Activated CD4-positive, alpha-beta T cell treated with anti-CD3 and anti-CD28 coated beads, Interleukin-2, amount 10 ng/mL, durations not matched to agents 7 days and 5 days (primary cell): ENCODE results near the gene FAP. TPM values are rescaled to one million over a fixed set of nuclear protein-coding genes. Genes with fewer than 3 reads are reported as not detected.
A peak's percentile ranks its signal among the peaks of the same experiment; 100 is the strongest.

ENCODE experiments used
- CTCF ChIA-PET: fragments of 350-600 bp; sonication (Branson Sonifier 250); formaldehyde crosslinking; loops from one replicate; lab custom pipeline; 2021; ENCODE audit warnings: antibody characterized with exemption; lab: Charles Lee
- POLR2A ChIA-PET: fragments of 350-600 bp; sonication (Branson Sonifier 250); formaldehyde crosslinking; loops from one replicate; lab custom pipeline; 2021; ENCODE audit warnings: antibody characterized with exemption; lab: Charles Lee
- DNase-seq: peaks from one replicate; pipeline ENCODE4 v3.0.0-alpha.2; 2020
- H3K27ac Mint-ChIP-seq: one replicate; pipeline ENCODE4 v1.8.0; 2021; ENCODE audit warnings: mild to moderate bottlenecking, moderate library complexity, mixed read lengths
- H3K27me3 Mint-ChIP-seq: one replicate; pipeline ENCODE4 v1.8.0; 2021; ENCODE audit warnings: mixed read lengths
- H3K36me3 Mint-ChIP-seq: one replicate; pipeline ENCODE4 v1.8.0; 2021; ENCODE audit warnings: low read depth, mixed read lengths
- H3K4me1 Mint-ChIP-seq: one replicate; pipeline ENCODE4 v1.8.0; 2021; ENCODE audit warnings: mixed read lengths
- H3K4me3 Mint-ChIP-seq: one replicate; pipeline ENCODE4 v1.8.0; 2021; ENCODE audit warnings: mild to moderate bottlenecking, moderate library complexity, mixed read lengths
- H3K9me3 Mint-ChIP-seq: one replicate; pipeline ENCODE4 v1.8.0; 2021; ENCODE audit warnings: mixed read lengths
- total RNA-seq, 2 experiments: library from RNA; stranded (reverse); gene quantifications; one replicate each; pipeline ENCODE4 v1.2.3, GENCODE V29; 2021

The FAP gene
- total RNA-seq, 2 experiments from 2014 or later: not detected

- Mint-ChIP-seq H3K4me3 (no peak overlapping the region), H3K27me3 (peaks cover 59% of the 10 kb centered on the region)
Measured at GRCh38 chr2:162172802-162173370, 70.4 kb downstream of the FAP start.

GRCh38 chr2:162166745-162167144, 76.5 kb downstream of the FAP start:
- POLR2A ChIA-PET: no interaction called here
- Mint-ChIP-seq H3K27ac (no peak overlapping the region), H3K4me3 (no peak overlapping the region), H3K9me3 (no peaks in the 10 kb centered on the region), H3K27me3 (peaks cover 37% of the 10 kb centered on the region), H3K36me3 (no peaks in the 10 kb centered on the region), H3K4me1 (peaks cover 3% of the 10 kb centered on the region)
- CTCF ChIA-PET: interaction anchor here (1.4 to 1.9 kb wide), 2 partner anchors 11 to 13 kb away, joined by 3 to 5 read pairs; no protein-coding TSS in a partner anchor
- DNase-seq: no peak

More at GRCh38 chr2:162172802-162173370, 70.4 kb downstream of the FAP start:
- DNase-seq: no peak
- Mint-ChIP-seq H3K4me1 (no peaks in the 10 kb centered on the region), H3K36me3 (no peaks in the 10 kb centered on the region), H3K9me3 (no peaks in the 10 kb centered on the region), H3K27ac (no peak overlapping the region)
- ChIA-PET POLR2A (no interaction called here), CTCF (no interaction called here)

DNA sequence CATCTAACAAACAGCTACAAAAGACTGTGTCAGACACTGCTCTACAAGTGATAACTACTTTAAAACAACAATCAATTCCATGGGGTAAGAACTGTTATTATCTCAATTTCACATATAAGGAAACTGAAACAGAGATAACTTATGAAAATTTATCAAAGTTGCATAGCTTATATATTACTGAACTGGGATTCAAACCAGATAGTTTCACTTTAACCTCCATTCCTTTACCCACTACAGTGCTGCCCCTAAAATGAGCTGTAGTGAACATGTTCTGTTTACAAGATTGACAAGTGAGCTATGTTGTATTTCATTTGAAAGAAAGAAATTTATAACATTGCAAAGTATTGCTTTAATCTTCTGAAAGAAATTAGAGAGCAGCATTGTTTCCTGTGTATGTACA, 77.1 kb downstream of the FAP start:
- DNase-seq: no peak
- ChIA-PET POLR2A (no interaction called here), CTCF (interaction anchor here (1.3 to 1.9 kb wide), 3 partner anchors 11 to 13 kb away, joined by 3 to 5 read pairs (median 3); no protein-coding TSS in a partner anchor)
- Mint-ChIP-seq H3K27me3 (peaks cover 35% of the 10 kb centered on the region), H3K4me1 (peaks cover 3% of the 10 kb centered on the region), H3K9me3 (no peaks in the 10 kb centered on the region), H3K4me3 (no peak overlapping the region), H3K27ac (no peak overlapping the region), H3K36me3 (no peaks in the 10 kb centered on the region)

GRCh38 chr2:162164802-162165201, 78.4 kb downstream of the FAP start:
- ChIA-PET CTCF (no interaction called here), POLR2A (no interaction called here)
- Mint-ChIP-seq H3K27ac (no peak overlapping the region), H3K4me3 (no peak overlapping the region), H3K4me1 (peaks cover 3% of the 10 kb centered on the region), H3K9me3 (no peaks in the 10 kb centered on the region), H3K27me3 (peaks cover 33% of the 10 kb centered on the region), H3K36me3 (no peaks in the 10 kb centered on the region)
- no peak for DNase-seq

- Mint-ChIP-seq H3K9me3 (no peaks in the 10 kb centered on the region), H3K36me3 (no peaks in the 10 kb centered on the region), H3K4me3 (no peak overlapping the region), H3K27me3 (peaks cover 25% of the 10 kb centered on the region), H3K4me1 (no peaks in the 10 kb centered on the region), H3K27ac (no peak overlapping the region)
- CTCF ChIA-PET: no interaction called here
- POLR2A ChIA-PET: no interaction called here
- DNase-seq: no peak
Measured at GRCh38 chr2:162159446-162159845, 83.8 kb downstream of the FAP start.

GRCh38 chr2:162156149-162156548, 87.1 kb downstream of the FAP start:
- ChIA-PET POLR2A (no interaction called here), CTCF (interaction anchor here (0.6 to 1.2 kb wide), 4 partner anchors 11 to 142 kb away, joined by 3 to 5 read pairs (median 3); no protein-coding TSS in a partner anchor)
- H3K9me3 Mint-ChIP-seq: no peaks in the 10 kb centered on the region
- H3K4me1 Mint-ChIP-seq: no peaks in the 10 kb centered on the region
- no peaks in the 10 kb centered on the region for H3K36me3 Mint-ChIP-seq
- no peak overlapping the region for H3K27ac Mint-ChIP-seq
- H3K27me3 Mint-ChIP-seq: peaks cover 38% of the 10 kb centered on the region
- no peak for DNase-seq
- no peak overlapping the region for H3K4me3 Mint-ChIP-seq

DNA sequence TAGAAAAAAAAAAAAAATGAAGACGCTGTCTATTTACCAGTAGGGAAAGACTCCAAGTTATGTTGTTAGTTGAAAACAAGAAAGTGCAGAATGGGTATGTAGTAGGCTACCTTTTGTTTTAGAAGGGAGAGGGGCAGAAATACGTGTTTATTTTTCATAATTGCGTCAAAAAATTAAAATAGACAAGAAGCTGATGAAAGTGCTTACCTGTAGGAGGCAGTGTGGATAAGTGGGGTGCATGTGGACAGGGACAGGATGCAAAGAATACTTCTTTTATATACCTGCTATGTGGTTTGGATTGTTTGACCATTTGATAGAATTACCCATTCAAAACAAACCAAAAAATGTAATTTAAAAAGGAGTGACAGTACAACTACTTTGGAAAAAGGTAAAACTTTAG, 88.2 kb downstream of the FAP start:
- ChIA-PET CTCF (interaction anchor here (1.1 to 1.2 kb wide), 2 partner anchors 12 to 66 kb away, joined by 3 to 5 read pairs; no protein-coding TSS in a partner anchor), POLR2A (no interaction called here)
- H3K27ac Mint-ChIP-seq: no peak overlapping the region
- H3K4me1 Mint-ChIP-seq: no peaks in the 10 kb centered on the region
- DNase-seq: no peak
- peaks cover 38% of the 10 kb centered on the region for H3K27me3 Mint-ChIP-seq
- H3K36me3 Mint-ChIP-seq: no peaks in the 10 kb centered on the region
- H3K4me3 Mint-ChIP-seq: no peak overlapping the region
- no peaks in the 10 kb centered on the region for H3K9me3 Mint-ChIP-seq

- ChIA-PET POLR2A (no interaction called here), CTCF (interaction anchor here (0.6 to 1.7 kb wide), 6 partner anchors 9 to 161 kb away, joined by 3 to 9 read pairs (median 4); no protein-coding TSS in a partner anchor)
- peaks cover 41% of the 10 kb centered on the region for H3K27me3 Mint-ChIP-seq
- H3K9me3 Mint-ChIP-seq: no peaks in the 10 kb centered on the region
- DNase-seq: peak; percentile 73
- H3K36me3 Mint-ChIP-seq: no peaks in the 10 kb centered on the region
- no peak overlapping the region for H3K4me3 Mint-ChIP-seq
- H3K4me1 Mint-ChIP-seq: no peaks in the 10 kb centered on the region
- no peak overlapping the region for H3K27ac Mint-ChIP-seq
Measured at GRCh38 chr2:162153608-162154224, 89.5 kb downstream of the FAP start.

- ChIA-PET CTCF (interaction anchor here (0.6 kb wide), 1 partner anchor 11 kb away, joined by 4 read pairs; no protein-coding TSS in a partner anchor), POLR2A (no interaction called here)
- no peak within 1 kb of the TSS for H3K27ac Mint-ChIP-seq
- H3K27me3 Mint-ChIP-seq: peaks cover 49% of the 10 kb centered on the region
- H3K4me3 Mint-ChIP-seq: no peak within 1 kb of the TSS
- DNase-seq: no peak
- no peaks in the 10 kb centered on the region for H3K9me3 Mint-ChIP-seq
- no peaks in the 10 kb centered on the region for H3K4me1 Mint-ChIP-seq
- no peaks in the 10 kb centered on the region for H3K36me3 Mint-ChIP-seq
Measured at GRCh38 chr2:162152147-162152546, 91.1 kb downstream of the FAP start, which contains the start of gene GCG. TSS of gene GCG (minus strand) at chr2:162152247. CDS start at chr2:162149178, 3,069 bp downstream.

GRCh38 chr2:162149940-162150339, 93.3 kb downstream of the FAP start:
- Mint-ChIP-seq H3K4me3 (no peak overlapping the region), H3K4me1 (no peaks in the 10 kb centered on the region)

GRCh38 chr2:162149466-162149865, 93.8 kb downstream of the FAP start:
- CTCF ChIA-PET: no interaction called here
- H3K36me3 Mint-ChIP-seq: no peaks in the 10 kb centered on the region
- no peak overlapping the region for H3K4me3 Mint-ChIP-seq
- no peaks in the 10 kb centered on the region for H3K4me1 Mint-ChIP-seq
- POLR2A ChIA-PET: no interaction called here
- no peak overlapping the region for H3K27ac Mint-ChIP-seq
- no peak for DNase-seq
- peaks cover 59% of the 10 kb centered on the region for H3K27me3 Mint-ChIP-seq
- H3K9me3 Mint-ChIP-seq: no peaks in the 10 kb centered on the region

More at GRCh38 chr2:162149940-162150339, 93.3 kb downstream of the FAP start:
- no peak overlapping the region for H3K27ac Mint-ChIP-seq
- no peaks in the 10 kb centered on the region for H3K36me3 Mint-ChIP-seq
- peaks cover 62% of the 10 kb centered on the region for H3K27me3 Mint-ChIP-seq
- no peaks in the 10 kb centered on the region for H3K9me3 Mint-ChIP-seq
- no peak for DNase-seq
- POLR2A ChIA-PET: no interaction called here
- CTCF ChIA-PET: no interaction called here

DNA sequence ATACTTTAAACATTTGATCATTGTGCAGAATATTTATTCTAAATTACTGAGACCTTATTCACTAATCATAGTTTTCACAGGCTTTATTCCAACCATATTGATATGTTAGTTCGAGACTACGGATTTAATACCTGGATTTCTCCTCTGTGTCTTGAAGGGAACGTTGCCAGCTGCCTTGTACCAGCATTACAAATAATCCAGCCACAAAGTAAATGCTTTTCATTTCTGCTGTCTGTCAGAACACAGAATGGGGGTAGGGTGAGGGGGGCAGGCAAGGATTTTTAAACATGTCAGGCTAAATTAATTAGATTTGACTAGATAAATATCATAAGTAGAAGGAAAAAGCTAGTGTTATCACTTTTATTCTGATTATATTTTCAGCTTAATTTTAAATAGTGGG, 94.3 kb downstream of the FAP start:
- Mint-ChIP-seq H3K27me3 (peaks cover 56% of the 10 kb centered on the region), H3K27ac (no peak overlapping the region), H3K9me3 (no peaks in the 10 kb centered on the region), H3K36me3 (no peaks in the 10 kb centered on the region), H3K4me3 (no peak overlapping the region), H3K4me1 (no peaks in the 10 kb centered on the region)
- CTCF ChIA-PET: no interaction called here
- DNase-seq: no peak
- POLR2A ChIA-PET: no interaction called here

DNA sequence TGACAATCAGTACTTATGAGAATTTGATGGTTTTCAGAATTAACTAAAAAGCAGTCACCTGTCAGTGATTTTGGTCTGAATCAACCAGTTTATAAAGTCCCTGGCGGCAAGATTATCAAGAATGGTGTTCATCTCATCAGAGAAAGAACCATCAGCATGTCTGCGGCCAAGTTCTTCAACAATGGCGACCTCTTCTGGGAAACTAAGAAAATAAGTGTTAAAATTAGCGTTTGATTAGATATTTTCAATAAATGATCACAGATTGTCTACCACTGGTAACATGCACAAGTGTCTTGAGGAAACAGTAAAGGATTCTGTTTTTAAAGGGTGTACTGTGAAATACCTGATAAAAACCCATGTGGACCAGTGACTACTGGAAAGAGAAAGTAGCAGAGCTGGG, 99.3 kb downstream of the FAP start:
- H3K4me3 Mint-ChIP-seq: no peak overlapping the region
- no peaks in the 10 kb centered on the region for H3K36me3 Mint-ChIP-seq
- H3K27ac Mint-ChIP-seq: no peak overlapping the region
- POLR2A ChIA-PET: no interaction called here
- peaks cover 46% of the 10 kb centered on the region for H3K27me3 Mint-ChIP-seq
- DNase-seq: no peak
- no peaks in the 10 kb centered on the region for H3K9me3 Mint-ChIP-seq
- CTCF ChIA-PET: interaction anchor here (1.1 kb wide), 1 partner anchor 10 kb away, joined by 4 read pairs; no protein-coding TSS in a partner anchor
- H3K4me1 Mint-ChIP-seq: no peaks in the 10 kb centered on the region
